HL-60 (cell line): ENCODE data around the gene THSD8.

Source experiments
- DNase-seq, 2 experiments: peaks; one replicate each; pipeline ENCODE4 v3.0.0-alpha.2; 2010 to 2020; ENCODE audit warnings: low read depth in 1 of 2, low spot score in 1 of 2
- H3K27ac ChIP-seq: fragments of 250-450 bp; sonication (Bioruptor Pico); replicated peaks from 2 replicates; pipeline ENCODE4 v1.5.1; 2020; ENCODE audit warnings: mild to moderate bottlenecking, moderate library complexity
- H3K27me3 ChIP-seq: fragments of 250-450 bp; sonication (Bioruptor Pico); 2 replicates; pipeline ENCODE4 v1.5.1; 2021; ENCODE audit warnings: mild to moderate bottlenecking, moderate library complexity; ENCODE audit not compliant: insufficient read depth, poor library complexity, severe bottlenecking
- H3K4me3 ChIP-seq: replicated peaks from 2 replicates; pipeline ENCODE4 v1.5.1; 2011; ENCODE audit warnings: mild to moderate bottlenecking, control low read depth, low read length; ENCODE audit not compliant: insufficient read depth
- GABPA ChIP-seq: IDR thresholded peaks from 2 replicates; pipeline ENCODE4 v1.6.1; 2012; ENCODE audit warnings: low read depth
- POLR2AphosphoS5 ChIP-seq: IDR thresholded peaks from 2 replicates; pipeline ENCODE4 v1.6.1; 2012; ENCODE audit warnings: low read depth
- SPI1 ChIP-seq: IDR thresholded peaks from 2 replicates; pipeline ENCODE4 v1.6.1; 2012; ENCODE audit warnings: low read depth, mild to moderate bottlenecking, borderline replicate concordance
- TF ChIP-seq, protein P1 (sequence below): IDR thresholded peaks from one replicate; pipeline ENCODE4 v1.5.1; 2011; ENCODE audit warnings: low read length, control low read depth, inconsistent platforms; ENCODE audit not compliant: insufficient read depth
- TF ChIP-seq, protein P2 (sequence below): IDR thresholded peaks from 2 replicates; pipeline ENCODE4 v1.6.1; 2012; ENCODE audit warnings: low read depth; ENCODE audit not compliant: insufficient replicate concordance

The THSD8 gene

DNA sequence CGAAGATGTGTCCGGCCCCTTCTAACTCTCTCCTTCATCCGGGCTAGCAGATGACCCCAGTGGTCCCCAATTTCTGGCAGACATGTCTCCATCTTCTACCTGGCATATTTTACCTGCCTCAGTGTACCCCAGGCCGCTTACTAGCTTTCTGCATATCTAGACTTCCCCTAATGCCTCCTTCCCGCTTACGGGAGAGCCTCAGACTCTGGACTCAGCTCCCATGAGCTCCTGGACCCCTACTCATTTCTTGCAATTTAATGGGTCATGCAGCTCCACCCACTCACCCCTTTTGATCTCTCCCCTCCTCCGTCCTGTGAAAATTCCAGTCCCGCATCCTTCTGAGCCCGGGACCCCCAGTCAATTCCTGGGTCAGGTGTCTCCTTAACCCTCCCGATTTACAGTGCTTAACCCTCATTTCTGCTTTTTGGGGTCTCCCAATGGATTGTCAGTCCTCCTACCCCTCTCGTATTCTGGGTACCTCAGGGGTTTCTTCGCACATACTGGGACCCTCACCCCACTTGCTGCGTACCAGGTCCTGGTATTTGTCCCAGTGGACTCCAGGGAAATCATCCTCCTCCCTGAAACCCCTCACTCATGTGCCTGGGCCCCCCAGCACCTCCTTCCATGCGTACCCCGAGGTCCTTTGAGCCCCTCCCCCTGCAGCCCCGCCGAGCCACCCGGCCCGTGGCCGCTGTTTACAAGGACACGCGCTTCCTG, 11.1 kb upstream of the THSD8 start:
- Histone ChIP-seq H3K27ac (peak overlapping the region; percentile 95), H3K4me3 (peak overlapping the region; percentile 91), H3K27me3 (no peaks in the 10 kb centered on the region)
- no peak for DNase-seq
- peak; percentile 4; the same call in 1 of the 2 replicates for TF ChIP-seq SPI1
- TF ChIP-seq, protein P1, sequence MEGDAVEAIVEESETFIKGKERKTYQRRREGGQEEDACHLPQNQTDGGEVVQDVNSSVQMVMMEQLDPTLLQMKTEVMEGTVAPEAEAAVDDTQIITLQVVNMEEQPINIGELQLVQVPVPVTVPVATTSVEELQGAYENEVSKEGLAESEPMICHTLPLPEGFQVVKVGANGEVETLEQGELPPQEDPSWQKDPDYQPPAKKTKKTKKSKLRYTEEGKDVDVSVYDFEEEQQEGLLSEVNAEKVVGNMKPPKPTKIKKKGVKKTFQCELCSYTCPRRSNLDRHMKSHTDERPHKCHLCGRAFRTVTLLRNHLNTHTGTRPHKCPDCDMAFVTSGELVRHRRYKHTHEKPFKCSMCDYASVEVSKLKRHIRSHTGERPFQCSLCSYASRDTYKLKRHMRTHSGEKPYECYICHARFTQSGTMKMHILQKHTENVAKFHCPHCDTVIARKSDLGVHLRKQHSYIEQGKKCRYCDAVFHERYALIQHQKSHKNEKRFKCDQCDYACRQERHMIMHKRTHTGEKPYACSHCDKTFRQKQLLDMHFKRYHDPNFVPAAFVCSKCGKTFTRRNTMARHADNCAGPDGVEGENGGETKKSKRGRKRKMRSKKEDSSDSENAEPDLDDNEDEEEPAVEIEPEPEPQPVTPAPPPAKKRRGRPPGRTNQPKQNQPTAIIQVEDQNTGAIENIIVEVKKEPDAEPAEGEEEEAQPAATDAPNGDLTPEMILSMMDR: no peak

DNA sequence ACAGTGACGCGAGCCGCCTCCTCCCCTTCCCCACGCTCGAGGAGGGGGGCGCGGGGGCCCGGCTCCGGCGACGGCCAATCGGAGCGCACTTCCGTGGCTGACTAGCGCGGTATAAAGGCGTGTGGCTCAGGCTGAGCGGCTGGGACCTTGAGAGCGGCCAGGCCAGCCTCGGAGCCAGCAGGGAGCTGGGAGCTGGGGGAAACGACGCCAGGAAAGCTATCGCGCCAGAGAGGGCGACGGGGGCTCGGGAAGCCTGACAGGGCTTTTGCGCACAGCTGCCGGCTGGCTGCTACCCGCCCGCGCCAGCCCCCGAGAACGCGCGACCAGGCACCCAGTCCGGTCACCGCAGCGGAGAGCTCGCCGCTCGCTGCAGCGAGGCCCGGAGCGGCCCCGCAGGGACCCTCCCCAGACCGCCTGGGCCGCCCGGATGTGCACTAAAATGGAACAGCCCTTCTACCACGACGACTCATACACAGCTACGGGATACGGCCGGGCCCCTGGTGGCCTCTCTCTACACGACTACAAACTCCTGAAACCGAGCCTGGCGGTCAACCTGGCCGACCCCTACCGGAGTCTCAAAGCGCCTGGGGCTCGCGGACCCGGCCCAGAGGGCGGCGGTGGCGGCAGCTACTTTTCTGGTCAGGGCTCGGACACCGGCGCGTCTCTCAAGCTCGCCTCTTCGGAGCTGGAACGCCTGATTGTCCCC, 10.4 kb upstream of the THSD8 start, which contains the start of gene JUNB:
Gene JUNB (plus strand): TSS at position 142 of the 706 bp plus-strand sequence. CDS start 286 bp downstream, at position 428.
- DNase-seq: peak; percentile 96 to 97
- H3K27me3 ChIP-seq: no peaks in the 10 kb centered on the region
- H3K4me3 ChIP-seq: peak within 1 kb of the TSS; percentile 91
- TF ChIP-seq, protein P1: no peak
- TF ChIP-seq, protein P2, sequence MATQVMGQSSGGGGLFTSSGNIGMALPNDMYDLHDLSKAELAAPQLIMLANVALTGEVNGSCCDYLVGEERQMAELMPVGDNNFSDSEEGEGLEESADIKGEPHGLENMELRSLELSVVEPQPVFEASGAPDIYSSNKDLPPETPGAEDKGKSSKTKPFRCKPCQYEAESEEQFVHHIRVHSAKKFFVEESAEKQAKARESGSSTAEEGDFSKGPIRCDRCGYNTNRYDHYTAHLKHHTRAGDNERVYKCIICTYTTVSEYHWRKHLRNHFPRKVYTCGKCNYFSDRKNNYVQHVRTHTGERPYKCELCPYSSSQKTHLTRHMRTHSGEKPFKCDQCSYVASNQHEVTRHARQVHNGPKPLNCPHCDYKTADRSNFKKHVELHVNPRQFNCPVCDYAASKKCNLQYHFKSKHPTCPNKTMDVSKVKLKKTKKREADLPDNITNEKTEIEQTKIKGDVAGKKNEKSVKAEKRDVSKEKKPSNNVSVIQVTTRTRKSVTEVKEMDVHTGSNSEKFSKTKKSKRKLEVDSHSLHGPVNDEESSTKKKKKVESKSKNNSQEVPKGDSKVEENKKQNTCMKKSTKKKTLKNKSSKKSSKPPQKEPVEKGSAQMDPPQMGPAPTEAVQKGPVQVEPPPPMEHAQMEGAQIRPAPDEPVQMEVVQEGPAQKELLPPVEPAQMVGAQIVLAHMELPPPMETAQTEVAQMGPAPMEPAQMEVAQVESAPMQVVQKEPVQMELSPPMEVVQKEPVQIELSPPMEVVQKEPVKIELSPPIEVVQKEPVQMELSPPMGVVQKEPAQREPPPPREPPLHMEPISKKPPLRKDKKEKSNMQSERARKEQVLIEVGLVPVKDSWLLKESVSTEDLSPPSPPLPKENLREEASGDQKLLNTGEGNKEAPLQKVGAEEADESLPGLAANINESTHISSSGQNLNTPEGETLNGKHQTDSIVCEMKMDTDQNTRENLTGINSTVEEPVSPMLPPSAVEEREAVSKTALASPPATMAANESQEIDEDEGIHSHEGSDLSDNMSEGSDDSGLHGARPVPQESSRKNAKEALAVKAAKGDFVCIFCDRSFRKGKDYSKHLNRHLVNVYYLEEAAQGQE: peak; percentile 78
- peak; percentile 100 for TF ChIP-seq POLR2AphosphoS5
- no peak for TF ChIP-seq GABPA
- TF ChIP-seq SPI1: peak; percentile 53; the same call in 1 of the 2 replicates
- H3K27ac ChIP-seq: peak within 1 kb of the TSS; percentile 95

DNA sequence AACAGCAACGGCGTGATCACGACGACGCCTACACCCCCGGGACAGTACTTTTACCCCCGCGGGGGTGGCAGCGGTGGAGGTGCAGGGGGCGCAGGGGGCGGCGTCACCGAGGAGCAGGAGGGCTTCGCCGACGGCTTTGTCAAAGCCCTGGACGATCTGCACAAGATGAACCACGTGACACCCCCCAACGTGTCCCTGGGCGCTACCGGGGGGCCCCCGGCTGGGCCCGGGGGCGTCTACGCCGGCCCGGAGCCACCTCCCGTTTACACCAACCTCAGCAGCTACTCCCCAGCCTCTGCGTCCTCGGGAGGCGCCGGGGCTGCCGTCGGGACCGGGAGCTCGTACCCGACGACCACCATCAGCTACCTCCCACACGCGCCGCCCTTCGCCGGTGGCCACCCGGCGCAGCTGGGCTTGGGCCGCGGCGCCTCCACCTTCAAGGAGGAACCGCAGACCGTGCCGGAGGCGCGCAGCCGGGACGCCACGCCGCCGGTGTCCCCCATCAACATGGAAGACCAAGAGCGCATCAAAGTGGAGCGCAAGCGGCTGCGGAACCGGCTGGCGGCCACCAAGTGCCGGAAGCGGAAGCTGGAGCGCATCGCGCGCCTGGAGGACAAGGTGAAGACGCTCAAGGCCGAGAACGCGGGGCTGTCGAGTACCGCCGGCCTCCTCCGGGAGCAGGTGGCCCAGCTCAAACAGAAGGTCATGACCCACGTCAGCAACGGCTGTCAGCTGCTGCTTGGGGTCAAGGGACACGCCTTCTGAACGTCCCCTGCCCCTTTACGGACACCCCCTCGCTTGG, 9.6 kb upstream of the THSD8 start:
- Histone ChIP-seq H3K4me3 (peak overlapping the region; percentile 91), H3K27ac (peak overlapping the region; percentile 95), H3K27me3 (no peaks in the 10 kb centered on the region)
- TF ChIP-seq GABPA (peak; percentile 77), POLR2AphosphoS5 (no peak; the same call in 1 of the 2 replicates), SPI1 (peak; percentile 31; the same call in 1 of the 2 replicates)
- DNase-seq: peak in 1 of 2 experiments; percentile 86

DNA sequence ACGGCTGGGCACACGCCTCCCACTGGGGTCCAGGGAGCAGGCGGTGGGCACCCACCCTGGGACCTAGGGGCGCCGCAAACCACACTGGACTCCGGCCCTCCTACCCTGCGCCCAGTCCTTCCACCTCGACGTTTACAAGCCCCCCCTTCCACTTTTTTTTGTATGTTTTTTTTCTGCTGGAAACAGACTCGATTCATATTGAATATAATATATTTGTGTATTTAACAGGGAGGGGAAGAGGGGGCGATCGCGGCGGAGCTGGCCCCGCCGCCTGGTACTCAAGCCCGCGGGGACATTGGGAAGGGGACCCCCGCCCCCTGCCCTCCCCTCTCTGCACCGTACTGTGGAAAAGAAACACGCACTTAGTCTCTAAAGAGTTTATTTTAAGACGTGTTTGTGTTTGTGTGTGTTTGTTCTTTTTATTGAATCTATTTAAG, 9.0 kb upstream of the THSD8 start:
- no peak for DNase-seq
- Histone ChIP-seq H3K4me3 (peak overlapping the region; percentile 91), H3K27ac (peak overlapping the region; percentile 95), H3K27me3 (no peaks in the 10 kb centered on the region)
- TF ChIP-seq, protein P2: no peak
- no peak for TF ChIP-seq GABPA
